ENCODE results near the gene MED12L.

The MED12L gene

GRCh38 chr3:151306168-151306810 is 220.8 kb downstream of the MED12L start:
- TF ChIP-seq POLR2AphosphoS5 (IDR thresholded peaks at IDR 0.05; ENCODE audit: low read depth, low read length) = no peak
- no peak for TF ChIP-seq SIN3A (IDR thresholded peaks at IDR 0.05; ENCODE audit: borderline replicate concordance, insufficient read depth, low read length)
- no peak for TF ChIP-seq REST (IDR thresholded peaks at IDR 0.05; ENCODE audit: insufficient read depth in 1 of 2, low read depth in 2 of 2, low read length in 2 of 2)
- TF ChIP-seq FOXP2 (optimal IDR thresholded peaks at IDR 0.05; ENCODE audit: borderline replicate concordance, extremely low read depth, extremely low read length, insufficient read depth) = no peak
- no peak for TF ChIP-seq TAF1 (IDR thresholded peaks at IDR 0.05; ENCODE audit: borderline replicate concordance, insufficient read depth, low read length)

- TF ChIP-seq REST (IDR thresholded peaks at IDR 0.05; ENCODE audit: insufficient read depth in 1 of 2, low read depth in 2 of 2, low read length in 2 of 2) (no peak), POLR2AphosphoS5 (IDR thresholded peaks at IDR 0.05; ENCODE audit: low read depth, low read length) (no peak), SIN3A (IDR thresholded peaks at IDR 0.05; ENCODE audit: borderline replicate concordance, insufficient read depth, low read length) (no peak), TAF1 (IDR thresholded peaks at IDR 0.05; ENCODE audit: borderline replicate concordance, insufficient read depth, low read length) (no peak)
Observed at GRCh38 chr3:151307131-151307530, 221.7 kb downstream of the MED12L start.

GRCh38 chr3:151307583-151308488 is 222.4 kb downstream of the MED12L start:
- TF ChIP-seq POLR2AphosphoS5 (IDR thresholded peaks at IDR 0.05; ENCODE audit: low read depth, low read length) (no peak), TAF1 (IDR thresholded peaks at IDR 0.05; ENCODE audit: borderline replicate concordance, insufficient read depth, low read length) (no peak), REST (IDR thresholded peaks at IDR 0.05; ENCODE audit: insufficient read depth in 1 of 2, low read depth in 2 of 2, low read length in 2 of 2) (no peak), SIN3A (IDR thresholded peaks at IDR 0.05; ENCODE audit: borderline replicate concordance, insufficient read depth, low read length) (no peak), FOXP2 (optimal IDR thresholded peaks at IDR 0.05; ENCODE audit: borderline replicate concordance, extremely low read depth, extremely low read length, insufficient read depth) (no peak)

GRCh38 chr3:151309566-151309965 is 224.1 kb downstream of the MED12L start:
- TF ChIP-seq FOXP2 (optimal IDR thresholded peaks at IDR 0.05; ENCODE audit: borderline replicate concordance, extremely low read depth, extremely low read length, insufficient read depth) = no peak

- TF ChIP-seq TAF1 (IDR thresholded peaks at IDR 0.05; ENCODE audit: borderline replicate concordance, insufficient read depth, low read length) (no peak), REST (IDR thresholded peaks at IDR 0.05; ENCODE audit: insufficient read depth in 1 of 2, low read depth in 2 of 2, low read length in 2 of 2) (no peak), SIN3A (IDR thresholded peaks at IDR 0.05; ENCODE audit: borderline replicate concordance, insufficient read depth, low read length) (no peak), FOXP2 (optimal IDR thresholded peaks at IDR 0.05; ENCODE audit: borderline replicate concordance, extremely low read depth, extremely low read length, insufficient read depth) (no peak), POLR2AphosphoS5 (IDR thresholded peaks at IDR 0.05; ENCODE audit: low read depth, low read length) (no peak)
Observed at GRCh38 chr3:151312972-151313371, 227.5 kb downstream of the MED12L start.
